Measurements from ENCODE around the gene TMEM50B. TPM values are rescaled to one million over a fixed set of nuclear protein-coding genes. Genes with fewer than 3 reads are reported as not detected.

Gene TMEM50B
- total RNA-seq, 1 experiment from 2014 or later = 18.9 TPM

DNA sequence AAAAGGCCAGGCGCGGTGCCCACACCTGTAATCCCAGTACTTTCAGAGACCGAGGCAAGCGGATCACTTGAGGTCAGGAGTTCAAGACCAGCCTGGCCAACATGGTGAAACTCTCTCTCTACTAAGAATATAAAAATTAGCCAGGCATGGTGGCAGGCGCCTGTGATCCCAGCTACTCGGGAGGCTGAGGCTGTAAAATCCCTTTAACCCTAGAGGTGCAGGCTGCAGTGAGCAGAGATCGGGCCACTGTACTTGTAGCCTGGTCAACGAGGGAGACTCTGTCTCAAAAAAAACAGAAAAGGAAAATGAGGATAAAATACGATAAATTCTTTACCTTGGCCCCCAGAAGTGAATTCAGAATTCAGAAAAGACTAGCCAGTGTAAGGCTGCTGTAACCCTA, 1.6 kb downstream of the TMEM50B start:
- Histone ChIP-seq H3K4me3 (ENCODE audit: low read depth, low read length, poor library complexity, severe bottlenecking) (peak overlapping the region; percentile 75), H3K36me3 (ENCODE audit: insufficient read depth, low read length, poor library complexity, severe bottlenecking) (no peaks in the 10 kb centered on the region), H3K27me3 (replicated peaks; ENCODE audit: insufficient read depth, low read depth, low read length, poor library complexity) (no peaks in the 10 kb centered on the region), H3K9me3 (ENCODE audit: low read depth, low read length, poor library complexity, severe bottlenecking) (peaks cover 3% of the 10 kb centered on the region), H3K4me1 (ENCODE audit: insufficient read depth, low read length, poor library complexity, severe bottlenecking) (peaks cover 7% of the 10 kb centered on the region), H3K27ac (ENCODE audit: low read depth, low read length, poor library complexity, severe bottlenecking) (no peak overlapping the region)
- no TSS peak for BruUV-seq (replicated peaks)
- intact Hi-C loops (cut with micrococcal nuclease; ENCODE audit: unreplicated experiment) = no loop called here
- CTCF ChIA-PET = no interaction called here
- no peak for DNase-seq (ENCODE audit: low spot score)
- no peak for TF ChIP-seq EZH2 (IDR thresholded peaks at IDR 0.05; ENCODE audit: borderline replicate concordance, low read depth, low read length, poor library complexity, severe bottlenecking)
- TF ChIP-seq CTCF (conservative IDR thresholded peaks at IDR 0.05; ENCODE audit: low read depth, low read length) = no peak
- POLR2A ChIA-PET (ENCODE audit: low non-redundant PET) = no interaction called here

DNA sequence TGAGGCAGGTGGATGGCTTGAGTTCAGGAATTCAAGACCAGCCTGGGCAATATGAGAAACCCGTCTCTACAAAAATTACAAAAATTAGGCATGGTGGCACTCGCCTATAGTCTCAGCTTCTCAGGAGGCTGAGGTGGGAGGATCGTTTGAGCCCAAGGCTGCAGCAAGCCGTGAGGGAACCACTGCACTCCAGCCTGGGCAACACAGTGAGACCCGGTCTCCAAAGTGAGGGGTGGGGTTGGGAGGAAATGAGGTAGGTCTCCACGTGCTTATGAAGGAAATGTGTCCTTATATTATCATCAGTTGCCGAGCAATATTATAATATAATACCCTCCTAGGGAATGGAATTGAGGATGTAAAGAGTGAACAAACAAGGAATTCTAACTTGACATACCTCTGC, 2.7 kb downstream of the TMEM50B start:
- TF ChIP-seq EZH2 (IDR thresholded peaks at IDR 0.05; ENCODE audit: borderline replicate concordance, low read depth, low read length, poor library complexity, severe bottlenecking) (no peak), CTCF (conservative IDR thresholded peaks at IDR 0.05; ENCODE audit: low read depth, low read length) (no peak)
- H3K4me1 ChIP-seq (ENCODE audit: insufficient read depth, low read length, poor library complexity, severe bottlenecking) = peaks cover 7% of the 10 kb centered on the region
- H3K27ac ChIP-seq (ENCODE audit: low read depth, low read length, poor library complexity, severe bottlenecking) = no peak overlapping the region
- no TSS peak for BruUV-seq (replicated peaks)
- H3K36me3 ChIP-seq (ENCODE audit: insufficient read depth, low read length, poor library complexity, severe bottlenecking) = no peaks in the 10 kb centered on the region
- POLR2A ChIA-PET (ENCODE audit: low non-redundant PET) = no interaction called here
- no peak for DNase-seq (ENCODE audit: low spot score)
- CTCF ChIA-PET = no interaction called here
- H3K27me3 ChIP-seq (replicated peaks; ENCODE audit: insufficient read depth, low read depth, low read length, poor library complexity) = no peaks in the 10 kb centered on the region
- peaks cover 4% of the 10 kb centered on the region for H3K9me3 ChIP-seq (ENCODE audit: low read depth, low read length, poor library complexity, severe bottlenecking)
- intact Hi-C loops (cut with micrococcal nuclease; ENCODE audit: unreplicated experiment) = no loop called here
- H3K4me3 ChIP-seq (ENCODE audit: low read depth, low read length, poor library complexity, severe bottlenecking) = no peak overlapping the region

- no peak overlapping the region for H3K27ac ChIP-seq (ENCODE audit: low read depth, low read length, poor library complexity, severe bottlenecking)
- no peak overlapping the region for H3K4me3 ChIP-seq (ENCODE audit: low read depth, low read length, poor library complexity, severe bottlenecking)
- H3K27me3 ChIP-seq (replicated peaks; ENCODE audit: insufficient read depth, low read depth, low read length, poor library complexity) = no peaks in the 10 kb centered on the region
- H3K9me3 ChIP-seq (ENCODE audit: low read depth, low read length, poor library complexity, severe bottlenecking) = peaks cover 4% of the 10 kb centered on the region
- H3K4me1 ChIP-seq (ENCODE audit: insufficient read depth, low read length, poor library complexity, severe bottlenecking) = peaks cover 3% of the 10 kb centered on the region
- no peaks in the 10 kb centered on the region for H3K36me3 ChIP-seq (ENCODE audit: insufficient read depth, low read length, poor library complexity, severe bottlenecking)
- no peak for DNase-seq (ENCODE audit: low spot score)
- POLR2A ChIA-PET (ENCODE audit: low non-redundant PET) = no interaction called here
- TF ChIP-seq EZH2 (IDR thresholded peaks at IDR 0.05; ENCODE audit: borderline replicate concordance, low read depth, low read length, poor library complexity, severe bottlenecking) (no peak), CTCF (conservative IDR thresholded peaks at IDR 0.05; ENCODE audit: low read depth, low read length) (no peak)
- intact Hi-C loops (cut with micrococcal nuclease; ENCODE audit: unreplicated experiment) = no loop called here
- CTCF ChIA-PET = no interaction called here
- BruUV-seq (replicated peaks) = no TSS peak
Observed at GRCh38 chr21:33473344-33473743, 6.4 kb downstream of the TMEM50B start.

All from A673 (cell line).